K562 (cell line): ENCODE data around the gene SLC7A14. TPM values are rescaled to one million over a fixed set of nuclear protein-coding genes. Genes with fewer than 3 reads are reported as not detected.

ENCODE experiments used
- ATAC-seq: fragments of 200-7000 bp; cut with Tn5 transposase; 3 replicates; pipeline ENCODE4 v1.9.1; 2020; ENCODE audit warnings: moderate library complexity
- BruUV-seq: library from RNA; stranded (reverse); fragments of 400-500 nt; replicated peaks from 2 replicates; lab custom pipeline; 2021; lab: Mats Ljungman, UMichigan
- CTCF ChIA-PET: fragments of 300-600 bp; formaldehyde crosslinking; extraction: SDS; loops from one replicate; lab custom pipeline; 2021; ENCODE audit warnings: low intra/inter-chr PET ratio; lab: Yijun Ruan, JAX
- POLR2A ChIA-PET: fragments of 300-600, 350-650 bp; sonication (Branson Sonifier 250); formaldehyde crosslinking; extraction: SDS; loops from one replicate; lab custom pipeline; 2021; ENCODE audit warnings: antibody characterized with exemption, inconsistent platforms; lab: Yijun Ruan, JAX
- DNase-seq, 4 experiments: peaks; one replicate each; pipeline versions ENCODE4 v3.0.0 to v3.0.0-alpha.2; 2011 to 2018; ENCODE audit warnings: low spot score in 3 of 4, mixed read lengths in 3 of 4; ENCODE audit errors: extremely low read depth in 1 of 4
- FAIRE-seq: peaks from 2 replicates; lab custom pipeline; 2011; peaks lifted over from hg19 to GRCh38; lab: Jason Lieb, UNC
- H2AFZ ChIP-seq: 2 replicates; pipeline ENCODE4 v1.6.0; 2011; ENCODE audit warnings: low read depth, low read length, control low read depth, inconsistent platforms
- H3K27ac ChIP-seq: fragments of 200-600 bp; 3 replicates; pipeline ENCODE4 v1.8.0; 2011; ENCODE audit warnings: low read depth, mild to moderate bottlenecking, control low read depth, inconsistent platforms, low read length, moderate library complexity, mixed read lengths; ENCODE audit errors: extremely low read depth
- H3K27me3 ChIP-seq, 2 experiments: fragments of 300-600 bp in 1 of 2; 2 replicates in 1 of 2; 3 replicates in 1 of 2; pipeline versions ENCODE4 v1.6.0 to v1.8.0; 2011; ENCODE audit warnings: inconsistent platforms in 2 of 2, low read length in 2 of 2, mild to moderate bottlenecking in 1 of 2, mixed read lengths in 1 of 2, moderate library complexity in 1 of 2; ENCODE audit not compliant: control insufficient read depth in 2 of 2, insufficient read depth in 2 of 2
- H3K36me3 ChIP-seq: fragments of 300-600 bp; 3 replicates; pipeline ENCODE4 v1.8.0; 2011; ENCODE audit warnings: mild to moderate bottlenecking, low read length, inconsistent platforms; ENCODE audit not compliant: control insufficient read depth, insufficient read depth
- H3K4me1 ChIP-seq, 2 experiments: fragments of 200-600 bp in 1 of 2; replicated peaks in 1 of 2; 2 replicates in 1 of 2; 3 replicates in 1 of 2; pipeline versions ENCODE4 v1.5.1 to v1.8.0; 2011; ENCODE audit warnings: inconsistent platforms in 2 of 2, low read length in 2 of 2, mild to moderate bottlenecking in 1 of 2, mixed read lengths in 1 of 2, moderate library complexity in 1 of 2; ENCODE audit not compliant: control insufficient read depth in 2 of 2, insufficient read depth in 2 of 2
- H3K4me2 ChIP-seq: 2 replicates; pipeline ENCODE4 v1.6.1; 2011; ENCODE audit warnings: low read length, control low read depth, inconsistent platforms, mixed read lengths; ENCODE audit not compliant: insufficient read depth
- H3K4me3 ChIP-seq: fragments of 200-600 bp; sonication (generic), shearing (Covaris generic); 2 replicates; pipeline ENCODE4 v1.5.1; 2016; ENCODE audit warnings: control low read depth, inconsistent platforms
- H3K79me2 ChIP-seq: fragments of 200-600 bp; 3 replicates; pipeline ENCODE4 v1.8.0; 2011; ENCODE audit warnings: low read length, inconsistent platforms; ENCODE audit not compliant: control insufficient read depth, insufficient read depth
- H3K9ac ChIP-seq, 2 experiments: 2 replicates each; pipeline versions ENCODE4 v1.6.0 to v1.6.1; 2011; ENCODE audit warnings: low read depth in 2 of 2, low read length in 2 of 2, control low read depth in 1 of 2, inconsistent platforms in 1 of 2, mild to moderate bottlenecking in 1 of 2, mixed read lengths in 1 of 2; ENCODE audit not compliant: insufficient read depth in 1 of 2
- H3K9me1 ChIP-seq: one replicate; pipeline ENCODE4 v1.6.0; 2011; ENCODE audit warnings: inconsistent platforms, mild to moderate bottlenecking, low read length, moderate library complexity; ENCODE audit not compliant: control insufficient read depth, insufficient read depth
- H3K9me3 ChIP-seq: replicated peaks from 2 replicates; pipeline ENCODE4 v1.5.1; 2011; ENCODE audit warnings: low read depth, low read length, inconsistent platforms; ENCODE audit not compliant: control insufficient read depth, insufficient read depth
- H4K20me1 ChIP-seq: replicated peaks from 2 replicates; pipeline ENCODE4 v1.6.1; 2011; ENCODE audit warnings: low read length, inconsistent platforms, mixed read lengths; ENCODE audit not compliant: control insufficient read depth, insufficient read depth
- BACH1 ChIP-seq: fragments of 200-800 bp; sonication (Bioruptor generic); IDR thresholded peaks from 2 replicates; pipeline ENCODE4 v1.6.1; 2016; ENCODE audit warnings: missing genetic modification characterization, missing compliant biosample characterization
- GABPA ChIP-seq: fragments of 200-800 bp; sonication (Bioruptor generic); conservative IDR thresholded peaks from 2 replicates; pipeline ENCODE4 v1.6.1; 2016; ENCODE audit warnings: low read depth, missing genetic modification characterization, missing compliant biosample characterization
- HIVEP1 ChIP-seq: fragments of 250-450 bp; sonication (Bioruptor Pico); IDR thresholded peaks from 2 replicates; pipeline ENCODE4 v1.4.0; 2020; ENCODE audit warnings: mild to moderate bottlenecking
- HMBOX1 ChIP-seq: sonication (generic); IDR thresholded peaks from 2 replicates; pipeline ENCODE4 v1.6.1; 2016
- MAFF ChIP-seq: IDR thresholded peaks from 2 replicates; pipeline ENCODE4 v1.6.1; 2012; ENCODE audit warnings: low read length, improper control_type of control experiment
- NFYB ChIP-seq: IDR thresholded peaks from 2 replicates; pipeline ENCODE4 v1.6.1; 2011; ENCODE audit warnings: mild to moderate bottlenecking, moderate library complexity; ENCODE audit not compliant: insufficient read length; ENCODE audit errors: extremely low read depth
- SMAD4 ChIP-seq: fragments of 250-450 bp; sonication (Bioruptor Pico); conservative IDR thresholded peaks from 2 replicates; pipeline ENCODE4 v1.8.0; 2021; ENCODE audit warnings: inconsistent platforms, mild to moderate bottlenecking, moderate library complexity
- SMARCE1 ChIP-seq: fragments of 450-650 bp; IDR thresholded peaks from 2 replicates; pipeline ENCODE4 v1.7.1; 2016; ENCODE audit warnings: mild to moderate bottlenecking
- SPI1 ChIP-seq: IDR thresholded peaks from 2 replicates; pipeline ENCODE4 v1.6.1; 2011; ENCODE audit warnings: low read depth, low read length, control low read depth, borderline replicate concordance
- ZBTB12 ChIP-seq: fragments of 250-450 bp; sonication (Bioruptor Pico); IDR thresholded peaks from 2 replicates; pipeline ENCODE4 v1.4.0; 2020
- ZBTB5 ChIP-seq: fragments of 450-650 bp; IDR thresholded peaks from 2 replicates; pipeline ENCODE4 v1.6.1; 2017; ENCODE audit warnings: antibody characterized with exemption
- ZNF79 ChIP-seq: fragments of 250-450 bp; sonication (Bioruptor Pico); IDR thresholded peaks from 2 replicates; pipeline ENCODE4 v1.4.0; 2020; ENCODE audit warnings: low read depth, mild to moderate bottlenecking, moderate library complexity
- WGBS: fragments of 100-300 bp; shearing (Covaris generic); methylation state at CpG from one replicate; pipeline ENCODE4 v1.1.6; 2016; ENCODE audit warnings: low coverage, mixed read lengths; ENCODE audit not compliant: insufficient coverage; ENCODE audit errors: missing lambda C conversion rate; 5-methylcytosine and 5-hydroxymethylcytosine counted together
- in situ Hi-C: fragments of 300-500 bp; cut with MboI; formaldehyde crosslinking; loops from 4 replicates; pipeline ENCODE4 v1.15.0; 2018; ENCODE audit warnings: inconsistent platforms, mixed read lengths
- intact Hi-C: fragments of 100-400 bp; cut with micrococcal nuclease; formaldehyde crosslinking; loops from 2 replicates; pipeline ENCODE4 v1.14.2; 2022
- polyA plus RNA-seq, 8 experiments: library from polyadenylated mRNA; depleted of rRNA in 4 of 8; stranded (reverse) in 5 of 8; unstranded in 3 of 8; fragments of >200 nt; fragmentation: Nextera tagmentation in 2 of 8; fragmentation: Illumina TruSeq in 1 of 8; extraction: Ambion mirVana in 2 of 8; extraction: Trizol in 1 of 8; gene quantifications; 2 replicates each; pipeline versions ENCODE4 v1.2.1 to v1.2.3, GENCODE V29; 2011 to 2014; ENCODE audit warnings: inconsistent platforms in 1 of 8, missing spikeins in 1 of 8
- total RNA-seq, 7 experiments: library from RNA; depleted of rRNA in 6 of 7; stranded (reverse); fragments of >200 nt in 6 of 7; fragmentation: Illumina TruSeq in 2 of 7; extraction: Trizol in 2 of 7; gene quantifications; 2 replicates each; pipeline versions ENCODE4 v1.2.1 to v1.2.3, GENCODE V29; 2011 to 2021; ENCODE audit warnings: low replicate concordance in 1 of 7
- TF ChIP-seq, protein P1 (sequence below): sonication (generic); formaldehyde crosslinking; IDR thresholded peaks from 2 replicates; pipeline ENCODE4 v1.8.1; 2023; ENCODE audit warnings: mild to moderate bottlenecking, missing genetic modification reagents
- TF ChIP-seq, protein P2 (sequence below): fragments of 450-650 bp; IDR thresholded peaks from 2 replicates; pipeline ENCODE4 v1.6.1; 2016

Gene SLC7A14
- total and polyA plus RNA-seq, 9 of the 15 experiments (the other 6 are each of a cell fraction or from before 2014, with no cell fraction given) = not detected

DNA sequence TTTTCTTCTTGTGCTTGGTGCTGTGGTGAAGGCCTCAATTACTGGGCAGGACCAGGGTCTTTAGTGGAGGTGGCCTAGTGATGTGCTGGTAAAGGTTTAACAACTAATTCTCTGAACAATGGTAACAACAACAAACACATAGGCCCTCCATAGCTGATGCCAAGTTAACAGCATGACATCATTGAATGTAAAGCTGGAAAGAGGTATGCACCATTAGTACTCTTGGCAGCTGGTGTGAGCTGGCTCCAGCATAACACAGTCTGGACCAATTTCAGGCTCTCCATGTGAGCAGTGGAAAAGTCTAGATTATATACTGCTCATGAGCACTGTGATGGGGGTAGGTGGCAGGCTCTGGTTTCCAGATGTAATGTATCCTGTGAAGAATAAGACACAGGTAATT is 61.8 kb downstream of the SLC7A14 start (continued):
- no peak for TF ChIP-seq ZBTB12 (CRISPR knock-in tag)
- TF ChIP-seq, protein P1, sequence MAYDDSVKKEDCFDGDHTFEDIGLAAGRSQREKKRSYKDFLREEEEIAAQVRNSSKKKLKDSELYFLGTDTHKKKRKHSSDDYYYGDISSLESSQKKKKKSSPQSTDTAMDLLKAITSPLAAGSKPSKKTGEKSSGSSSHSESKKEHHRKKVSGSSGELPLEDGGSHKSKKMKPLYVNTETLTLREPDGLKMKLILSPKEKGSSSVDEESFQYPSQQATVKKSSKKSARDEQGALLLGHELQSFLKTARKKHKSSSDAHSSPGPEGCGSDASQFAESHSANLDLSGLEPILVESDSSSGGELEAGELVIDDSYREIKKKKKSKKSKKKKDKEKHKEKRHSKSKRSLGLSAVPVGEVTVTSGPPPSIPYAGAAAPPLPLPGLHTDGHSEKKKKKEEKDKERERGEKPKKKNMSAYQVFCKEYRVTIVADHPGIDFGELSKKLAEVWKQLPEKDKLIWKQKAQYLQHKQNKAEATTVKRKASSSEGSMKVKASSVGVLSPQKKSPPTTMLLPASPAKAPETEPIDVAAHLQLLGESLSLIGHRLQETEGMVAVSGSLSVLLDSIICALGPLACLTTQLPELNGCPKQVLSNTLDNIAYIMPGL (CRISPR knock-in tag) = no peak

GRCh38 chr3:170523248-170523647 is 62.6 kb downstream of the SLC7A14 start:
- Histone ChIP-seq H3K9me3 (no peaks in the 10 kb centered on the region), H3K4me1 (peaks cover 0 to 19% of the 10 kb centered on the region in 2 experiments; a peak in 3 of 5 replicates), H3K36me3 (no peaks in the 10 kb centered on the region), H3K27me3 (no peaks in the 10 kb centered on the region; a peak in 1 of 5 replicates), H3K79me2 (no peaks in the 10 kb centered on the region), H4K20me1 (no peaks in the 10 kb centered on the region), H3K4me2 (no peak overlapping the region), H3K9ac (no peak overlapping the region), H2AFZ (peak overlapping the region; percentile 32), H3K9me1 (no peaks in the 10 kb centered on the region), H3K4me3 (no peak overlapping the region), H3K27ac (no peak overlapping the region)
- DNase-seq = peak in 1 of 4 experiments; percentile 24
- in situ Hi-C loops (no loop called here), intact Hi-C loops (no loop called here)
- BruUV-seq = no TSS peak
- POLR2A ChIA-PET = no interaction called here
- no peak for FAIRE-seq
- CTCF ChIA-PET = no interaction called here
- 4% methylated on average over 2 of the region's 2 CpGs for WGBS
- ATAC-seq = peak; percentile 25; the same call in 1 of the 3 replicates
- TF ChIP-seq HIVEP1 (CRISPR knock-in tag) (no peak), BACH1 (peak; percentile 70), GABPA (tag) (no peak), SMAD4 (no peak), ZNF79 (CRISPR knock-in tag) (no peak), SMARCE1 (peak; percentile 64), NFYB (no peak), SPI1 (peak; percentile 69; the same call in 1 of the 2 replicates), ZBTB5 (no peak), HMBOX1 (peak; percentile 24; the same call in 1 of the 2 replicates), MAFF (peak; percentile 58)
- TF ChIP-seq, protein P2, sequence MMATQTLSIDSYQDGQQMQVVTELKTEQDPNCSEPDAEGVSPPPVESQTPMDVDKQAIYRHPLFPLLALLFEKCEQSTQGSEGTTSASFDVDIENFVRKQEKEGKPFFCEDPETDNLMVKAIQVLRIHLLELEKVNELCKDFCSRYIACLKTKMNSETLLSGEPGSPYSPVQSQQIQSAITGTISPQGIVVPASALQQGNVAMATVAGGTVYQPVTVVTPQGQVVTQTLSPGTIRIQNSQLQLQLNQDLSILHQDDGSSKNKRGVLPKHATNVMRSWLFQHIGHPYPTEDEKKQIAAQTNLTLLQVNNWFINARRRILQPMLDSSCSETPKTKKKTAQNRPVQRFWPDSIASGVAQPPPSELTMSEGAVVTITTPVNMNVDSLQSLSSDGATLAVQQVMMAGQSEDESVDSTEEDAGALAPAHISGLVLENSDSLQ = peak; percentile 49
